HEK293T (cell line): ENCODE data around the gene ZMYND15.

ENCODE experiments used
- CTCF ChIA-PET: fragments of 350-600 bp; formaldehyde crosslinking; extraction: SDS; loops from one replicate; lab custom pipeline; 2021; ENCODE audit warnings: antibody characterized with exemption, inconsistent platforms; lab: Yijun Ruan, JAX
- POLR2A ChIA-PET: fragments of 350-600 bp; formaldehyde crosslinking; extraction: SDS; loops from one replicate; lab custom pipeline; 2020; ENCODE audit warnings: antibody characterized with exemption, inconsistent platforms; lab: Yijun Ruan, JAX
- DNase-seq: peaks from one replicate; pipeline ENCODE4 v3.0.0; 2012; ENCODE audit warnings: mixed read lengths; ENCODE audit errors: extremely low spot score
- ARNT ChIP-seq: fragments of 450-650 bp; IDR thresholded peaks from 2 replicates; pipeline ENCODE4 v1.6.1; 2017; ENCODE audit warnings: mild to moderate bottlenecking
- BHLHE40 ChIP-seq: fragments of 450-650 bp; IDR thresholded peaks from 2 replicates; pipeline ENCODE4 v1.6.1; 2016; ENCODE audit warnings: mild to moderate bottlenecking, moderate library complexity, borderline replicate concordance
- CTBP1 ChIP-seq: fragments of 450-650 bp; IDR thresholded peaks from 2 replicates; pipeline ENCODE4 v1.6.1; 2016; ENCODE audit warnings: borderline replicate concordance
- ELF4 ChIP-seq: fragments of 450-650 bp; IDR thresholded peaks from 2 replicates; pipeline ENCODE4 v1.6.1; 2017; ENCODE audit warnings: antibody characterized with exemption
- FOXA1 ChIP-seq: fragments of 450-650 bp; IDR thresholded peaks from 2 replicates; pipeline ENCODE4 v1.6.1; 2016; ENCODE audit warnings: mild to moderate bottlenecking
- FOXK2 ChIP-seq: fragments of 450-650 bp; IDR thresholded peaks from 2 replicates; pipeline ENCODE4 v1.6.1; 2016; ENCODE audit warnings: mild to moderate bottlenecking
- FOXM1 ChIP-seq: fragments of 450-650 bp; IDR thresholded peaks from 2 replicates; pipeline ENCODE4 v1.6.1; 2017; ENCODE audit warnings: mild to moderate bottlenecking, borderline replicate concordance
- HDGF ChIP-seq: fragments of 450-650 bp; IDR thresholded peaks from 2 replicates; pipeline ENCODE4 v1.6.1; 2017; ENCODE audit warnings: antibody characterized with exemption, borderline replicate concordance
- L3MBTL2 ChIP-seq: fragments of 450-650 bp; conservative IDR thresholded peaks from 2 replicates; pipeline ENCODE4 v1.6.1; 2016; ENCODE audit warnings: mild to moderate bottlenecking
- LEF1 ChIP-seq: fragments of 450-650 bp; IDR thresholded peaks from 2 replicates; pipeline ENCODE4 v1.6.1; 2017; ENCODE audit warnings: mild to moderate bottlenecking, borderline replicate concordance
- NFRKB ChIP-seq: fragments of 450-650 bp; IDR thresholded peaks from 2 replicates; pipeline ENCODE4 v1.6.1; 2016; ENCODE audit warnings: mild to moderate bottlenecking, moderate library complexity
- SP1 ChIP-seq: fragments of 450-650 bp; IDR thresholded peaks from 2 replicates; pipeline ENCODE4 v1.6.1; 2017
- SUZ12 ChIP-seq: fragments of 450-650 bp; IDR thresholded peaks from 2 replicates; pipeline ENCODE4 v1.6.1; 2016; ENCODE audit warnings: mild to moderate bottlenecking
- TARDBP ChIP-seq: fragments of 450-650 bp; IDR thresholded peaks from 2 replicates; pipeline ENCODE4 v1.6.1; 2016
- ZNF384 ChIP-seq: fragments of 450-650 bp; IDR thresholded peaks from 2 replicates; pipeline ENCODE4 v1.6.1; 2016
- TF ChIP-seq, protein P1 (sequence below): fragments of 450-650 bp; IDR thresholded peaks from 2 replicates; pipeline ENCODE4 v1.6.1; 2016

The ZMYND15 gene

DNA sequence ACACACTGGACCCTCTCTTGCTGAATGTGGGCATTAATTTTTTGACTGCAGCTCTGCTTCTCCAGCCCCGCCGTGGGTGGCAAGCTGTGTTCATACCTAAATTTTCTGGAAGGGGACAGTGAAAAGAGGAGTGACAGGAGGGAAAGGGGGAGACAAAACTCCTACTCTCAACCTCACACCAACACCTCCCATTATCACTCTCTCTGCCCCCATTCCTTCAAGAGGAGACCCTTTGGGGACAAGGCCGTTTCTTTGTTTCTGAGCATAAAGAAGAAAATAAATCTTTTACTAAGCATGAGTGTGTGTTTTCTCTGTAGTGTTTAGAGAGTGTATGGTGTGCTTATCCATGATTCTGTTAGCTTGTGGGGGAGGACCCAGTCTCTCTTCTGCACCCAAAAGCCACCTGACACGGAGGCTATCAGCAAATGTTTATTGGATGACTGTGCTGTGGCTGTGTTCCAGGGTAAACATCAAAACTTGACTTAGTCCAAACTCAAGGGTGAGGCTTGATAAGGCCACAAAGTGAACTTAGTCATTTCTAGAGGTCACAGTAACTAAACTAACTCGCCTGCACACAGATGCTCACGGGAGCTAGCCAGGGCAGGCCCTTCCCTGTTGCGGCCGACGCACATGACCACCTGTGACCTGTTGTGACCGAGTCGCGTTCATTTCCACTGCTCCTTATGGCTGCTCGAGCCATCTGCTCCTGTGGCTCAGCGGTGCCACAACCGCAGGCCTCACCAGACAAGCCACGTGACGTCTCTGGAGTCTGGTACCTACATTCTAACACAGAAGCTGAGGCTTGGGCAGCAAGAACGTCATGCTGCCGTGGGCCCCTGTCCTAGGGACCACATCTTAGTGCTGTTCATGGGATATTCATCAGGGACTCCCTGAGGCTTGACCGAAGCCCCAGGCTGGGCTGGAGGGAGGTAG lies 18.2 kb upstream of the ZMYND15 start:
- DNase-seq: no peak
- POLR2A ChIA-PET: interaction anchor here (1.0 to 1.6 kb wide), 2 partner anchors 9 to 12 kb away, joined by 5 read pairs; partner anchors contain the start of gene MED11
- TF ChIP-seq LEF1: no peak
- no peak for TF ChIP-seq SP1
- no peak for TF ChIP-seq FOXA1
- CTCF ChIA-PET: no interaction called here

GRCh38 chr17:4722678-4723240 lies 16.9 kb upstream of the ZMYND15 start:
- POLR2A ChIA-PET: interaction anchor here (1.6 kb wide), 1 partner anchor 13 kb away, joined by 5 read pairs; no protein-coding TSS in a partner anchor
- DNase-seq: no peak
- no peak for TF ChIP-seq SUZ12
- TF ChIP-seq FOXK2: no peak
- no peak for TF ChIP-seq ZNF384
- TF ChIP-seq, protein P1, sequence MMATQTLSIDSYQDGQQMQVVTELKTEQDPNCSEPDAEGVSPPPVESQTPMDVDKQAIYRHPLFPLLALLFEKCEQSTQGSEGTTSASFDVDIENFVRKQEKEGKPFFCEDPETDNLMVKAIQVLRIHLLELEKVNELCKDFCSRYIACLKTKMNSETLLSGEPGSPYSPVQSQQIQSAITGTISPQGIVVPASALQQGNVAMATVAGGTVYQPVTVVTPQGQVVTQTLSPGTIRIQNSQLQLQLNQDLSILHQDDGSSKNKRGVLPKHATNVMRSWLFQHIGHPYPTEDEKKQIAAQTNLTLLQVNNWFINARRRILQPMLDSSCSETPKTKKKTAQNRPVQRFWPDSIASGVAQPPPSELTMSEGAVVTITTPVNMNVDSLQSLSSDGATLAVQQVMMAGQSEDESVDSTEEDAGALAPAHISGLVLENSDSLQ: no peak
- TF ChIP-seq ELF4: no peak
- no peak for TF ChIP-seq TARDBP
- TF ChIP-seq CTBP1: no peak
- no peak for TF ChIP-seq NFRKB
- TF ChIP-seq FOXA1: no peak
- no peak for TF ChIP-seq HDGF
- no peak for TF ChIP-seq ARNT
- TF ChIP-seq FOXM1: no peak
- TF ChIP-seq BHLHE40: no peak
- no peak for TF ChIP-seq SP1
- TF ChIP-seq LEF1: no peak
- CTCF ChIA-PET: interaction anchor here (0.6 kb wide), 1 partner anchor 156 kb away, joined by 3 read pairs; no protein-coding TSS in a partner anchor

DNA sequence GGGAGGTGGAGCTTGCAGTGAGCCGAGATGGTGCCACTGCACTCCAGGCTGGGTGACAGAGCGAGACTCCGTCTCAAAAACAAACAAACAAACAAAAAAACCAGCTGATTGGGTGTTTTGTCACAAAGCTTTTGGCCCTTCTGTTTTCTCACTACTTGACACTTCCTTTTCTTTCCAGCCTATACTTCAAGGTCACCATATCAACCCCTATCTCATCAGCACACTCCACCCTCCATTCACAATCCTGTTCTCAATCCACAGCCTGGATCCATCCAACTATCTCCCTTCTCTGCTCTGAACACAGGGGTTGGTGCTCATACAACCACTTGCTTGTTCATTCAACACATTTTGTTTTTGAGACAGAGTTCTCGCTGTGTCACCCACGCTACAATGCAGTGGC lies 15.0 kb upstream of the ZMYND15 start:
- TF ChIP-seq ARNT: no peak
- no peak for TF ChIP-seq CTBP1
- TF ChIP-seq FOXM1: no peak
- no peak for TF ChIP-seq SP1
- CTCF ChIA-PET: no interaction called here
- POLR2A ChIA-PET: interaction anchor here (1.2 kb wide), 1 partner anchor 13 kb away, joined by 4 read pairs; no protein-coding TSS in a partner anchor
- no peak for DNase-seq

- ChIA-PET POLR2A (interaction anchor here (1.2 to 1.3 kb wide), 2 partner anchors 16 to 64 kb away, joined by 4 to 5 read pairs; partner anchors contain the start of genes ARRB2 and GLTPD2), CTCF (no interaction called here)
- TF ChIP-seq CTBP1 (no peak), LEF1 (no peak), L3MBTL2 (no peak)
- no peak for DNase-seq
These were observed 13.9 kb upstream of the ZMYND15 start for GRCh38 chr17:4725646-4726310.

GRCh38 chr17:4728124-4728523 lies 11.5 kb upstream of the ZMYND15 start:
- no peak for DNase-seq
- POLR2A ChIA-PET: interaction anchor here (1.7 kb wide), 1 partner anchor 16 kb away, joined by 3 read pairs; no protein-coding TSS in a partner anchor
- CTCF ChIA-PET: interaction anchor here (0.7 kb wide), 1 partner anchor 259 kb away, joined by 3 read pairs; the partner anchor contains the start of gene CAMTA2
- TF ChIP-seq HDGF (no peak), ARNT (no peak)

GRCh38 chr17:4733073-4733531 lies 6.5 kb upstream of the ZMYND15 start:
- TF ChIP-seq LEF1: no peak
- TF ChIP-seq SUZ12: no peak
- no peak for TF ChIP-seq ELF4
- TF ChIP-seq HDGF: no peak
- TF ChIP-seq, protein P1: no peak
- no peak for TF ChIP-seq SP1
- no peak for TF ChIP-seq TARDBP
- TF ChIP-seq FOXK2: no peak
- TF ChIP-seq NFRKB: no peak
- POLR2A ChIA-PET: interaction anchor here (3.7 kb wide), 1 partner anchor 57 kb away, joined by 20 read pairs; no protein-coding TSS in a partner anchor
- DNase-seq: no peak
- CTCF ChIA-PET: no interaction called here
